Renal cortical epithelial cell (primary cell): ENCODE results near the gene TRAF5. TPM values are rescaled to one million over a fixed set of nuclear protein-coding genes. Genes with fewer than 3 reads are reported as not detected.

Experiments
- DNase-seq: peaks from one replicate; pipeline ENCODE4 v3.0.0-alpha.2; 2011; ENCODE audit warnings: low read depth
- total RNA-seq: library from RNA; depleted of rRNA; stranded (reverse); fragments of >200 nt; gene quantifications from 2 replicates; pipeline ENCODE4 v1.2.3, GENCODE V29; 2014

TRAF5 gene
- total RNA-seq, 1 donor from 2014 or later = 19.4 TPM

DNA sequence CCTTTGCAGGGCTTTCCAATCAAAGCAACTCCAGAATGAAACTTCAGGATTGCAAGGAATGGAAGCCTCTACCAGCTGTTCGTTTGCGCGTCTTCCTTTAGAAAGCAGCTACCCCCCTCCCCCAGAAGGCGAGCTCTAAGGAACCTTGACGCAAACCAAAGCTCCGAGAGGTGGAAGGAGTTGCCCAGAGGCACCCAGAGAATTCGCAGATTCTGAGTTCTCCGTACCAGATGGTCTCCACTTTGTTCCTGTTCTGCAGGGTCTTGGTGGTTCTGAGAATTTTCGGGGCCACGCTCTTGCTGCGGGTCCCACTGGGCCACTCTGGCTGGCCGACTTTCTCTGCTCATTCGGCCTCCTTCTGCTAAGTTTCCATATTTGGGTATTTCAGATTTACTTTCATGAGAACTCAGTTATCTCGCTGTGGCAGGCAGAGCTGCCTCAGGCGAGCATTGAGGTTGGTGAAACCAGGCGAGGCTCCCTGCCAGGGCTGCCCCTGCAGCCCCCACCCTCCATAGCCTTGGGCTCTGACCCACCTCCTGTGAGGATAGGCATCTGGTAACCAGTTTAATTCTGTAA lies 801 bp downstream of the TRAF5 start:
- peak; percentile 52 for DNase-seq

DNA sequence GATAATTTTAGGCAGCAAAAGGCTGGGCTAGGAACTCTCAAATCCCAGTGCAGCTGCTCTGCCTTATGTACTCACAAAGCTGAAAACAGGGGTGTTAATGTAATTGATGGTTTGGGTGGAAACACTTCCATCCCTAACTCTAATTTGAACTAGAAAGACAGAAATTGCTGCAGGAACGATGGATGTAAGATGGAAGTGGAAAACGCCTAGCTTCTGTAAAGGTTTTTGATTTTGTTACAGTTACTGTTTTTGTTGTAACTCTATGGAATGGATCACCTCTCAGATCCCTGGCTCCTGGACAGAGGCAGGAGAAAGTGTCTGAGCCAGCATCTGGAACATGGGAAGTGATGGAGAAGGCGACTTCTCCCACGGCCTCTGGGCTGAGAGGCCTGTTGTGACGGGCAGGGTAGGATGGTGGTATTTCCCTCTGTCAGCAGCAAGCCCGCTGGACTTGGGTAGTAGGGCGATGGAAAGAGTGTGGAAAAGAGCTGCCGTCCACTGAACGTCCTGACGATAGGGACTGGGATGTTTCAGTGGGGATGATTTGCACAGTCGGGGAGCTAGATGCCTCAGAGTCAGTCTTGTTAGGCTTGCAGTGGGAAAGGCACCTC lies 1.6 kb downstream of the TRAF5 start:
- no peak for DNase-seq

- DNase-seq = no peak
Measured at GRCh38 chr1:211328866-211329475, 2.3 kb downstream of the TRAF5 start.

- no peak for DNase-seq
Measured at GRCh38 chr1:211329764-211330201, 3.1 kb downstream of the TRAF5 start.

DNA sequence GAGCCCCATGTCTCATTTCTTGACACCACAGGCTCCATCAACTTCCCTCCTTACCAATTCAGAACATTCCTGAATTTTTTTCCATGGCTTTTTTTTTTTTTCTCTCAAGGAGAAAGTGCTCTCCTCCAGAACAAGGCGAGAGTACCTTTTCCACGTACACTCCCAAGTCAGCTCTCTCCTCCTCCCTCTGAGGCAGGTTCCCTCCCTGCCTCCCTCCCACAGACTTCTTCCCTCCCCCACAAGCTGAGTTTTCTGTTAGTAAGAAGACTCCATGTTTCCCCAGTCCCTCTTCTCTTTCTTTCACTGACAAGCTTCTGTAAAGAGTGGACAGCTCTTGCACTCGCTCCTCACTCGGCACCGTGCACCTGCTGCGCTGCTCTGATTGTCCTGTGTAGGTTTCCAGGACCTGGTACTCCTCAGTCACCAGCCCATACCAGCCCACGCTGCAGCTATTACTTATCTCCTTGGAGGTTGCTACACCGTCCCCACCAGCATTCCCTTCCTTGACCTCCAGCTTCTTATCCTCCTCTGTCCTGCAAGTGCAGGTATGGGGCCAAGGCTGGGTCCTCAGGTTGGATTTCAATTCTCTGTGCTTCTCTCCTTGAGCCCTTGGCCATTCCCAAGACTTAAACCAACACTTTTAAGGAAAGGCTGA lies 3.8 kb downstream of the TRAF5 start:
- no peak for DNase-seq

DNA sequence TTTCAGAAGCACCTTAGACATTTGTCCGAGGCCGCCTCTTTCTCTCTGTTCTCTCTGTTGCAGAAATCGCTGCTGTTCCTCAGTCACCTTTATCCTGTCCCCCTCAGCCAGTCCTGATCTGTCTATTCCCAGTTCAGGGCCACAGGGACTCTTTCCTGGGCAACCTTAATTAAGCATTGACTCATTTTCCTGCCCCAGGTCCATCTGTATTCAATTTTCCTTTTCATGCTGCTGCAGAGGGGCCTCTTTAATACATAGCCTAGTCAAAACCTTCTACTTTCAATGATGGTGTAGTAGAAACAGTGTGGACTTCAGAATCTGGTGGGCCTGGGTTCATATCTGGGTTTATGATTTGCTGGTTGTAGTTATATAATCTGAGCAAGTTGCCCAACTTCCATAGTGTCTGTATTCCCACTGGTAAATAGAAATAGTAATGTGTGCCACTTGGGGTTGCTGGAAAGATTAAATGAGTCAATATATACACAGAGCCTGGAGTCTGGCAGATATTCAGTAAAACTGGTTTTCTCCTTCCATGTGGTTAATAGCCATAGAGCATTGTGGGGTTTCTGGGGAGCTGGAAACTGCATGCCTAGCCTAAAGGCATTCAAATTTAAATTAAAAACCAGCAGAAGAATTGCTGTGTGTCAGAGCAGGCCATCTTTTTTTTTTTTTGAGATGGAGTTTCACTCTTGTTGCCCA lies 4.5 kb downstream of the TRAF5 start:
- no peak for DNase-seq

DNA sequence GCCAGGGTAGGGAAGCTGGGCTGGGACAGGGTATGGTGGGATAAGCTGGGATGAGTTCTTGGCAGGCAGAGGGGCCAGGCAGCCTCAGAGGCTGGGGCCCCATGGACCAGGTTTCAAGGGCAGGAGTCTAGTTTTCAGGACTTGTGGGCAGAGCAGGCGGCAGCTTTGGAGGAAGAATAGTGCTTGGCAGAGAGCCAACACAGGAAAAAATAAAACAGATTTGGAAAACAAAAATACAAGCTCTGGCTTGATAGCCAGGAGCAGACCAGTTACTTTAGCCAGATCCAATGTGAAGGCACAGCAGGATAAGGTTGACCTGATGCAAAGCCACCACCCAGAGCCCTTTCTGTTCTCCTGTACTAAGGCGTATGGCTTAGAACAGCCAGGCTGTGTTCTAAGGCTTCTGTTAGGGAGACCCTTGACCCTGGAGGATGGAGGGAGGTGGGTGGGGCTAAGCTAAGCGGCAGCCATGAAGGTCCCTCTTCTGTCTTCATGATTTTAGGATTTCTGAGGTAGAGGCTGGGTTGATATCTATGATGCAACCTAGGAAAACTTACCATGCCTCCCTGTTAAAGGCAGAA lies 5.5 kb downstream of the TRAF5 start:
- DNase-seq = no peak

GRCh38 chr1:211332830-211333229 lies 6.2 kb downstream of the TRAF5 start:
- DNase-seq = no peak

GRCh38 chr1:211333906-211334305 lies 7.3 kb downstream of the TRAF5 start:
- no peak for DNase-seq

DNA sequence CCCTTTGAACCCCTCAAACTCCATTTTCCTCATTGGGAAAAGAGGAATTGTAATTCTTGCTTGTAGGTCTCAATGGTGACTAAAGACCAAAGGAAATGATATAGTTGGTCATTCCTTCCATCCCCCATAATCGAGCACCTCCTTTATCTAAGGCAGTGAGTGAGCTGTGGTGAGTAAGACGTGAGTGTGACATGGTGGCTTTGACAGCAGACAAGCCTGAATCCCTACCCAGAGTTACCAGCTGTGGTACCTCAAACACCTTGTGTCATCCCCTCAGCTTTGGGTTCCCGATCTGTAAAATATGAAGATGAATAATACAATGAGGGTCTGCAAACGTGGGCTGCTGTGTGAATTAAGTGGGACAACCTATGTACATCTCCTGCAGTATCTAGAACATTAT lies 8.4 kb downstream of the TRAF5 start:
- DNase-seq = no peak

DNA sequence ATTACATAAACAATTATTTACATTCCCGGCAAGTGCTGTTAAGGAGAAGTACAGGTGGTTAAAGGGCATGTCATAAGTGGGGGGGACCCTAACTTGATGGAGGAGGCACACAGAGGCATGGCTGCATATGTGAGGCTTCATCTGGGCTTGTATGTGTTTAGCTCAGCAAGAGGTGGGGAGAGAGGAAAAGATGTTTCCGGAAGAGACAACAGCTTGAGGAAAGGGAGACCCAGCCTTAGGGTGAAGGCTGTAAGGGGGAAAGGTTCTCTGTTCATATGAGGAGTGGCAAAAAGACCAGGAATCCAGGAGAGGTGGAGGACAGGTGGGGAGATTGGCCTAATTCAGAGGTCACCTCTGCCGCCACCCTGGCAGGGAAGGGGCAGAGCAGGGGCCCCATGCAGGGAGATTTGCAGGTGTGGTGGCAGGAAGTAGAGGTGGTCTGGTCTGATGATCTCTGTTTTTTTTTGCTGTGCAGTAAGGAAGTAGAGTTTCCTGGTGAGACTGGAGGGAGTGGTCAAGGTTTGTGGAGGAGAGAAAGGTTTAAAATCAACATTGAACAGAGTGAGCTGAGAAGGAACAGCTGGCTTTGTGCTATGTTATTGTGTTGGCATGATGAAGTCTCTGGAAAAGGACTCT lies 9.0 kb downstream of the TRAF5 start:
- no peak for DNase-seq

DNA sequence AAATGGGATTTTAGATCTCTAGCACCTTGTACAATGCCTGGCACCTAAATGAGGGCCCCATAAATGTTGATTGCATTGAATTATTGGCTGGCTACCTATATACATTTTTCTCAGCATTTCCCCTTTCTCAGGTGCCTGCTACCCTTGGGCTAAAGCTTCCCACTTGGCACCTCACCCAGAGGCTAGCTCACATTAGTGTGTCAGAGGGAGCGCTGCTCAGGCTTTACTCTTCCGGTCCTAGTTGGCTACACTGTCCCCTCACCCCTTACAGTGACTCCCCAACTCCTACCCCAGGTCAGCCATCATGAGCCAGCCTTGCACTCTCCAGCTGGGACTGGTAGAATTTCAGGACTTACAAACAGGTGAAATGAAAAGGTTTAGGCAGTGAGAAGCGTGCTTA lies 9.5 kb downstream of the TRAF5 start:
- no peak for DNase-seq

- DNase-seq = no peak
Measured at GRCh38 chr1:211336775-211337174, 10.1 kb downstream of the TRAF5 start.

DNA sequence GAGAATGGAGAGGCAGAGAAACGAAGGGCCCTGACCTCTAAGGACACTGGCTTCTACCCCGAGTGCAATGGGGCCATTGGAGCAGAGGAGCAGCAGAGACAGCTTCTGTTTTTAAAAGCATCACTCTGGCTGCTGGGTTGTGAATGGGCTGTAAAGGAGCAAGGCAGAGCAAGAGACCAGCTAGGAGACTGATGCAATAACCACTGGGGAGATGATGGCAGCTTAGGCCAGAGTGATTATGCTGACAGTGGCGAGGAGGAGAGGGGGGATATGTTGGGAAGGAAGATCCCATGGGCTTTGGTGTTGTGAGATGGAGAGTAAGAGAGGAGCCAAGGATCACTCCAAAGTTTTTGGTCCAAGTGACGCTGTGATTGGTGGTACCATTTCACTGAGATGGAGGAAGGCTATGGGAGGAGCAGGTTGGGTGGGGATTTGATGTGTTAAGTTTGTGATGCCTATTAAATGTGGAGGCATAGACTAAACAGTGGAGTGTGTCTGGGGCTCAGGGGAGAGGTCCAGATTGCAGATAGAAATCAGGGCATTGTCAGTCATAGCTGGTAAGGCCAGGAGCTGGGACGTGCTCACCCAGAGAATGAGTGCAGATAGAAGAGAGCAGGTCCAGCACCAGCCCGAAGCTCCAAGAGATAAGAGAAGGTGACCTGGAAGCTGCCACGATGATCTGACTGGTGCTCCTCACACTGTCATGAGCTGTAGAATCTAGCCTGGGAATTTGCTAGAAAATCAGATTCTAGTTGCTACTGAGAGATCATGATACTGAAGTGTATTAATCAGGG lies 11.0 kb downstream of the TRAF5 start:
- DNase-seq = no peak

GRCh38 chr1:211338224-211338620 lies 11.6 kb downstream of the TRAF5 start:
- DNase-seq = no peak

- DNase-seq = no peak
Measured at GRCh38 chr1:211339631-211340041, 13.0 kb downstream of the TRAF5 start.

- no peak for DNase-seq
Measured at GRCh38 chr1:211340622-211341507, 14.2 kb downstream of the TRAF5 start.

DNA sequence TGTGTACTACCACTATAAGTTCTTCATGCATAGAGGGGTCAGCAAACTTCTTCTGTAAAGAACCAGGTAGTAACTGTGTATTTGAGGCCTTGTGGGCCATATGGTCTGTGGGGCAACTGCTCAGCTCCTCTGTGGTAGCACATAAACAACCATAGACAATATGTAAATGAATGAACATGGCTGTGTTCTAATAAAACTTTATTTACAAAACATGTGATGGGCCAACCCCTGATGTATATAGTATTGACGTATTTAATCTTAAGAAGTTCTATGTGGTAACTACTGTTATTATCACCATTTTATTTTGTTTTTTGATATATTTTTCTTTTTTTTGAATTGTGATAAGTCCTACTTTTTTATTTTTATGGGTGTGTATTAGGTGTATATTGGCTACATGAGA lies 15.4 kb downstream of the TRAF5 start:
- DNase-seq = no peak

GRCh38 chr1:211343607-211344006 lies 17.0 kb downstream of the TRAF5 start:
- DNase-seq = no peak

DNA sequence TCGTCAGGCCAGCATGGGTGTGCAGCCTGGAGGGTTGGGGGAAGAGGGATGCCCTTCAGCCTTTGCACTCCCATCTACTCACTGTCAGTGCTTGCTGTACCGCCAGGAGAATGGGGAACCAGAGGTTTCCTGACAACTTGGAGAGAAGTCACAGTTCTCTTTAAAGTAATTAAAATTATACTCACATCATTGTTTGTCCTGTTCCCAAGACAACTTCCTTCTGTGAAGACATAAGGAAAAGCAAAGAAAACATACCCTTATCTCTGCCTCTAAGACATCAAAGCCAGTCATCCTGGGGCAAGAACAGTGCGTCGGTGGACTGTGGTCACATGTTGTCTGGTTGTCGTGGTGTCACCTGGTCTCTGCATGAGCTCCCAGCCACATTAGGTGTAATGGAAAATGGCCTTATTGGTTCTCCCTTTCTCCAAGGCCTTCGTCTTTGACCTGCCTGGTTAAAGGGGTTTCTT lies 17.6 kb downstream of the TRAF5 start:
- no peak for DNase-seq
